HG03521 (cell line): ENCODE measurements around the gene SGCD.
A peak's percentile ranks its signal among the peaks of the same experiment; 100 is the strongest.

Experiments
- ATAC-seq: cut with Tn5 transposase; IDR thresholded peaks from one replicate; pipeline ENCODE4 v1.9.1; 2021; ENCODE audit warnings: mild to moderate bottlenecking, moderate library complexity; ENCODE audit not compliant: unreplicated experiment

The SGCD gene

DNA sequence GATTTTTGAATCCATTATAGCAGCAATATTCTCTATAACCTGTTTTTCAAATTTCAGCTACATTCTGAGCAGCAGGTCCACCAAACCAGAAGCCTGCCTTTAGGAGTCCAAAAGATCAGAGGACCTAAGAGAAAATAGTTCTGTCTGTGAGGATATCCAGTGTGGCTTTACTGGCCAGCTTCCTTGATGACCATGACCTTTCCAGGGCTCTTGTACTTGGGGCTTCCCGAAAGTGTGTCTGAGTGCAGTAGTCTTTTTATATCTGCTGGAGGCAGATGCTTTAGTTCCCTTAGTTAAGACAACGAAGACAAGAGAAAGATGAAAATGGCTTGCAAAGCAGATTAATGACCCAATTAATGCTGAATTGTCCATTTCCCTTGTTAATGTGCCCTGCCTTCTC, 72.4 kb downstream of the SGCD start:
- ATAC-seq = no peak

DNA sequence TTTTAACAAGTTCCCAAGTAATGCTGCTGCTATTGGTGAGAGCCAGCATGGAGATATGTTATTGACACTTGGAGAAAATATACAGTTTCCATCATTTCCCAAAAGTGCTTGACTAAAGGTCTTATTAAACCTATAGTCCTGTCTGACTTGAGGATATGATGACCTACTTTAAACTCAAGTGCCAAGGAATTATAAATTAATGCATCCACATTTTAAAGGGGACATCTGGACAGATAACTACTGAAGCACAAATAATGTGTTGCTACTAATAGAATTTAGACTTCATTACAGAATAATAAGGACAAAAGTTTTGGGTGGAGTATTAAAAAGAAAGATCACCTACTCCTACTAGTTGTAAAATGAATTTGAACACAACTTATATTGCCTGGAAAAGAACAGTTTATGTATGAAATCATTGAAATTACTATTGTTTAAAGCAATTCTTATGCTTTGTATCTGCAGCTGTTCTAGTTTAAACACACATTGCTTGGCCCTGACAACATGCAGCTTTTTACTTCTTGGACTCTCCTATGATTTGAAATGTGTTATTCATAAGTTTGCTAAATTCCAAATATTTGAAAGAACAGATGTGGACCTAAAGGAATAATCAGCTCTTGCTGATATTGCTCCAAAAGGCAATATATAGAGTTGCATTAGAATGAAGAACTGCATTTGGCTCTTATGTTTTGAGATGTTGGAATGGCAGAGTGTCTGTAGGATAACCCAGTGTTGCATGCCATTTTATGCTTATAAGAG, 73.4 kb downstream of the SGCD start:
- no peak for ATAC-seq

- peak; percentile 6 for ATAC-seq
Measured at GRCh38 chr5:156401804-156402203, 74.8 kb downstream of the SGCD start.

GRCh38 chr5:156402387-156402921, 75.5 kb downstream of the SGCD start:
- ATAC-seq = peak; percentile 96

GRCh38 chr5:156405988-156406387, 79.0 kb downstream of the SGCD start:
- no peak for ATAC-seq

DNA sequence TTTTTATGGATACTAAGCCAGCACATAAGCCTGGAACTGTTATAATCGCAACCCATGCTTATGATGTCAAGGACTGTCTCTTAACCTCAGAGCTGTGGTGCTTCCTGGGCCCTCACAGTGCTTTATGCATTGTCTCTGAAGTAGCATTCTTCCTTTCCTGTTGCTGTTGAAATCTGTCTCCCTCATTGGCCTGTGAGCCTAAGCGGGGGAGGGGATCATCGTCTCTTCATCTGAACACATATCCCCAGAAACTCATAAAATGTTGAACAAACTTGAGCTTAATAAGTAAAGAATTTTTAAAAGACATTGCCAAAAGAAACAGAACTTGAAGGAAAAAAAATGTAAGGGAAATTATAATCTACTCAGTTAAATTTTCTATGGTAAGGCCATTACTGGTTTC, 80.3 kb downstream of the SGCD start:
- no peak for ATAC-seq

- no peak for ATAC-seq
Measured at GRCh38 chr5:156409834-156410233, 82.9 kb downstream of the SGCD start.

DNA sequence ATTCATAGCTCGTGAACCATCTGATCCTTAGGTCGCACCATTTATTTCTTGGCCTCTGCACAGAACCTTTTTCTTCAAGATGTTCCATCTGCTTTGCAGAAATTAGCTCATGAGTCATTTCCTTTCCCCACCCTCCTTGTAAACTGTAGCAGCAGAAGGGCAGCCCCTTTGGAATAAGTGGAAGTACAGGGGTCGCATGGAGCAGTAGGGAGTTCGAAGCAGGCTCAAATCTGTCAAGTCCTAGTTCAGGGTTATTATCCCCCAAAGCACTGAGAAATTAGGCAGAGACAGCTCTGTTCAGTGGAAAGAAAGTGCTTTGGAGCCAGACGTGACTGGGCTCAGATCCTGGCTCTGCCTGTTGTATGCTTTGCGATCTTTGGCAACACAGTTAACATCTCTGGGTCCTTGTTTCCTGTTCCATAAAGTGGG, 84.2 kb downstream of the SGCD start:
- ATAC-seq = no peak

- no peak for ATAC-seq
Measured at GRCh38 chr5:156411957-156412356, 85.0 kb downstream of the SGCD start.

GRCh38 chr5:156414391-156414790, 87.4 kb downstream of the SGCD start:
- ATAC-seq = no peak

GRCh38 chr5:156419661-156420060, 92.7 kb downstream of the SGCD start:
- ATAC-seq = no peak

GRCh38 chr5:156420665-156421064, 93.7 kb downstream of the SGCD start:
- no peak for ATAC-seq

GRCh38 chr5:156421798-156422197, 94.8 kb downstream of the SGCD start:
- ATAC-seq = no peak

DNA sequence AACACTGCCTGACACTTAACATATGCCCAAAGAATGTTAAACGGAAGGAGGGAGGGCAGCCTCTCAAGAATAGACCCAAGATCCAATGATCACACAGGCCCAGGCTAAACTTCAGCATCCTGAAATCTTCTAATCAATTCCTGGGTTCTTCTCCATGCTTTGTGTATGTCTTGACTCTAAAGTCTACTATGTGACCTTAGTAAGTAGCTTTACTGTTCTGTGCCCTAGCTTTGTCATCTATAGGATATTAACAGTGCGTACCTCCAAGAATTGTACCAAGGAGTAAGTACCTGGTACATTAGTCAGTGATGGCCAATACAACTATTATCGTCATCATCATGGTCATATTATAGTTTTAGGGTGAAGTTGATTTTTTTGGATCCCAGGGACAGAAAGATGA, 96.6 kb downstream of the SGCD start:
- no peak for ATAC-seq

- no peak for ATAC-seq
Measured at GRCh38 chr5:156427315-156427714, 100.4 kb downstream of the SGCD start.

DNA sequence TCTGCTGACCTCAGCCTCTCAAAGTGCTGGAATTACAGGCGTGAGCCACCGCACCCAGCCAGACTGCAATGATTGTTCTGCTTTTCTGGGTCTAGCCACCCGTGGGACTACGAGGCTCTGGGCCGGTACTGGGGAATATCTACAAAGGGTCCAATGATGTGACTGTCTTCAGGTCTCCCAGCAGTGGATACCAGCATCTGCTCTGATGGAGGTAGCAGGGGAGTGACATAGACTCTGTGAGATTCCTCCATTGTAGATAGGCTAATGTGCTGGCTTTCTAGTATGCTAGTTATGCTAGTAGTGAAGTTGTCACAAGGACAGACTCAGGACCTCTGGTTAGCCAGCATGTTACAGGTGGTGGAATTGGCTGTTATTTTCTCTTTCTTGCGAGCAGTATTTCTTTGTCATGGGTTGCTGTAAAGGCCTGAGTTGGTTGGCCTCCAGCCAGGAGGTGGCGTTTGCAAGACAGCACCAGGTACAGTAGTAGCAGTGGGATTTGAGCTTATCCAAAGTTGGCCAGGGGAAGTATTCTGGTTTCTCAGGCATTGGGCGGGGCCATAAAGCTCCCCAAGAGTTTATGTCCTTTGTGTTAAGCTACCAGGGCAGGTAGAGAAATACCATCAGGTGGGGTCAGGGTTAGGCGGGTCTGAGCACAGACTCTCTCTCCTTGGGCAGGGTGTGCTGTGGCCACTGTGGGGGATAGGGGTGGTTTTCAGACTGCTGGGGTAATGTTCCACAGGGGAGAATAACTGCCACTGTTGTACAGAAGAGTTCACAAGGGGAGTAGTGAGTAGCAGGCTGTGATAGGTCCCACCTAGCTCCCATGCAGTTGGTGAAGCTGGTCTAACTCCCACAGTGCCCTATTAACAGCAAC, 105.2 kb downstream of the SGCD start:
- ATAC-seq = no peak

GRCh38 chr5:156432830-156433105, 105.8 kb downstream of the SGCD start:
- ATAC-seq = no peak

DNA sequence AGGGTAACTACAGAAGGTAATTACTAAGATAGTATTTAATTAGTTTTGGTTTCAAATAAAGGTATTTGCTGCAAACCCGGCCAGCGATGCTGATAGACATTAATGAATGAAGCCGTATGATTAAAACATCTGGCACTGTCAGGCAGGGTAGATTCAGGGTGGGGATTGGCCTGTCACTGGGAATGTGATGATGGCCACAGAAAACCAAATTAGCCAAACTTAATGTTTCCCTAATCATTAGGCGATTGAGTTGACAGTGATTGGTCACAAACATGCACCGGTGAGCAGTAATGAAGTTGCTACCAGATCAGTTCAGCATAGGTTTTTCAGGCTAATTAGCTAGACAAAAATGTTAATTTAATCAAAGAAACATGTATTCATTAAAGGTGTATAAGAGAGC, 107.5 kb downstream of the SGCD start:
- no peak for ATAC-seq

DNA sequence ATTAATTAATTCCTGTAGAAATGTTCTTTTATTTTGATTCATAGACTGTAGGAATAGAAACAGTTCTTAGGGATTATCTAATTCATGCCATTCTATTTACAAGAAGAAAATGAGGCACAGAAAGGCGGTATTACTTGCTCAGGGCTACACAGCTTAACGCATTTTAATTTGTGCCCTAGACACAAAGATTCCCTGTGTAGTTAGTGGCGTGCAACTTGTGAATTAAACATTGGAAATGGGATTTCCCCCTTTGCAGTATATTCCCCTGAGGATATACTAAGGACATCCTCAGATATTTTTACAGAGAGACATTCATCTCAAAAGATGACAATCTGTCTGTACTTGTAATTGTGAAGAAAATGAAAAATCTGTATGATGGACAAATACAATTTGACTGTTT, 108.1 kb downstream of the SGCD start:
- no peak for ATAC-seq

GRCh38 chr5:156438076-156438475, 111.1 kb downstream of the SGCD start:
- ATAC-seq = no peak

GRCh38 chr5:156444753-156445291, 117.9 kb downstream of the SGCD start:
- no peak for ATAC-seq

GRCh38 chr5:156446526-156446925, 119.6 kb downstream of the SGCD start:
- no peak for ATAC-seq
